ENCODE measurements around the gene SIDT2. TPM values are rescaled to one million over a fixed set of nuclear protein-coding genes. Genes with fewer than 3 reads are reported as not detected.

SIDT2 gene
- total and polyA plus RNA-seq, 2 donors (not counting 3 experiments of a cell fraction or from before 2014, with no cell fraction given) = 28.7 to 34.5 TPM

DNA sequence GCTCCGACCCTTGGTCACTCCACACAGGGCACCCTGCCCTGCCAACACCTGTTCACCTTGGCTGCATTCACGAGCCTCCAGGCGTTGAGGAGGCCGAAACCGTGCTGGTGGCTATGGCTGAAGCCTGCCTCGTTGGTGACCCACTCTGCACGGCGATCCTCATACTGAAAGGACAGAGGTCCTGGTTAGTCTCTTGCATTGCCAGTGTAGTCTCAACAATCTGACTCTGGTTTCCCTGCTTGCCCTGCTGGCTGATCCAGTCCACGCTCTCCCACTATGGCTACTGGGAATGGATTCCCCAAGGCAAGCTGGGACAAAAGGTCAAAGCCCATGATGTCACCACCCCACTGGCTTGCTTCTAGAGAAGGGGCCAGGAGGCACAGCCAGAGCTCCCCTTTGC, 40.5 kb downstream of the SIDT2 start:
- CTCF ChIA-PET = interaction anchor here (0.5 to 1.4 kb wide), 4 partner anchors 9 to 428 kb away, joined by 3 to 6 read pairs (median 3); partner anchors contain the start of gene APOA5
- H3K36me3 ChIP-seq (ENCODE audit: control insufficient read depth in 2 of 2, extremely low read depth in 1 of 2, insufficient read depth in 2 of 2, low read length in 2 of 2) = peaks cover 0 to 23% of the 10 kb centered on the region in 2 experiments

More for the DNA sequence above, 40.5 kb downstream of the SIDT2 start:
- no peak overlapping the region for H3K9ac ChIP-seq (replicated peaks; ENCODE audit: extremely low read depth, insufficient read depth, low read length)
- H4K20me1 ChIP-seq (replicated peaks; ENCODE audit: control insufficient read depth, extremely low read depth, insufficient read depth, low read length) = no peaks in the 10 kb centered on the region
- H3K9me1 ChIP-seq (replicated peaks; ENCODE audit: control insufficient read depth, extremely low read depth, insufficient read depth, low read length) = no peaks in the 10 kb centered on the region
- H2AFZ ChIP-seq (ENCODE audit: low read depth, low read length) = no peak overlapping the region
- no peak overlapping the region for H3K4me2 ChIP-seq (ENCODE audit: insufficient read depth, low read length)
- no peak overlapping the region for H3K27ac ChIP-seq (ENCODE audit: insufficient read depth, low read depth, low read length)
- no TSS peak for BruUV-seq (replicated peaks)
- intact Hi-C loops (cut with micrococcal nuclease) = no loop called here
- POLR2A ChIA-PET = no interaction called here
- TF ChIP-seq EZH2 (IDR thresholded peaks at IDR 0.05; ENCODE audit: borderline replicate concordance, low read depth, low read length, severe bottlenecking) (no peak), FOS (IDR thresholded peaks at IDR 0.05; ENCODE audit: borderline replicate concordance, insufficient read depth, low read length) (no peak), POLR2AphosphoS5 (IDR thresholded peaks at IDR 0.05; ENCODE audit: insufficient read depth, low read depth, low read length) (no peak), GATA2 (IDR thresholded peaks at IDR 0.05; ENCODE audit: insufficient read depth, insufficient read length, low read depth, low read length) (no peak), POLR2A (IDR thresholded peaks at IDR 0.05; ENCODE audit: low read depth, low read length) (no peak), MYC (IDR thresholded peaks at IDR 0.05; ENCODE audit: low read depth, low read length) (no peak), JUN (IDR thresholded peaks at IDR 0.05; ENCODE audit: borderline replicate concordance, insufficient read depth, insufficient read length, low read depth) (no peak)
- TF ChIP-seq, protein P1, sequence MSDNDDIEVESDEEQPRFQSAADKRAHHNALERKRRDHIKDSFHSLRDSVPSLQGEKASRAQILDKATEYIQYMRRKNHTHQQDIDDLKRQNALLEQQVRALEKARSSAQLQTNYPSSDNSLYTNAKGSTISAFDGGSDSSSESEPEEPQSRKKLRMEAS (IDR thresholded peaks at IDR 0.05; ENCODE audit: insufficient read depth, insufficient read length) = no peak
- TF ChIP-seq, protein P2, sequence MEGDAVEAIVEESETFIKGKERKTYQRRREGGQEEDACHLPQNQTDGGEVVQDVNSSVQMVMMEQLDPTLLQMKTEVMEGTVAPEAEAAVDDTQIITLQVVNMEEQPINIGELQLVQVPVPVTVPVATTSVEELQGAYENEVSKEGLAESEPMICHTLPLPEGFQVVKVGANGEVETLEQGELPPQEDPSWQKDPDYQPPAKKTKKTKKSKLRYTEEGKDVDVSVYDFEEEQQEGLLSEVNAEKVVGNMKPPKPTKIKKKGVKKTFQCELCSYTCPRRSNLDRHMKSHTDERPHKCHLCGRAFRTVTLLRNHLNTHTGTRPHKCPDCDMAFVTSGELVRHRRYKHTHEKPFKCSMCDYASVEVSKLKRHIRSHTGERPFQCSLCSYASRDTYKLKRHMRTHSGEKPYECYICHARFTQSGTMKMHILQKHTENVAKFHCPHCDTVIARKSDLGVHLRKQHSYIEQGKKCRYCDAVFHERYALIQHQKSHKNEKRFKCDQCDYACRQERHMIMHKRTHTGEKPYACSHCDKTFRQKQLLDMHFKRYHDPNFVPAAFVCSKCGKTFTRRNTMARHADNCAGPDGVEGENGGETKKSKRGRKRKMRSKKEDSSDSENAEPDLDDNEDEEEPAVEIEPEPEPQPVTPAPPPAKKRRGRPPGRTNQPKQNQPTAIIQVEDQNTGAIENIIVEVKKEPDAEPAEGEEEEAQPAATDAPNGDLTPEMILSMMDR (IDR thresholded peaks at IDR 0.05; ENCODE audit: extremely low read depth in 1 of 2, insufficient read depth in 1 of 2, low read depth in 1 of 2, low read length in 2 of 2) = no peak
- H3K27me3 ChIP-seq (ENCODE audit: control insufficient read depth in 2 of 2, insufficient read depth in 2 of 2, low read length in 2 of 2) = no peaks in the 10 kb centered on the region
- FAIRE-seq (no peak), DNase-seq (ENCODE audit: low read depth, low spot score) (no peak)
- no peak overlapping the region for H3K4me3 ChIP-seq (replicated peaks in 1 of 3; ENCODE audit: insufficient read depth in 1 of 3, low read depth in 1 of 3, low read length in 3 of 3)
- dilution Hi-C loops (cut with MboI; ENCODE audit: extremely low pct_ligation_motif_present, low sequenced_read_pairs) = no loop called here
- no peaks in the 10 kb centered on the region for H3K9me3 ChIP-seq (replicated peaks; ENCODE audit: control insufficient read depth, insufficient read depth, low read length)
- H3K4me1 ChIP-seq (ENCODE audit: control insufficient read depth, extremely low read depth, insufficient read depth, low read length) = peaks cover 11% of the 10 kb centered on the region
- H3K79me2 ChIP-seq (ENCODE audit: control insufficient read depth, insufficient read depth, low read length) = no peaks in the 10 kb centered on the region

All from endothelial cell of umbilical vein (primary cell).